Brain microvascular endothelial cell (primary cell): ENCODE data around the gene LRRC27.

Experiments used
- DNase-seq: peaks from one replicate; pipeline ENCODE4 v3.0.0-alpha.2; 2020
- H3K27ac ChIP-seq: fragments of 250-450 bp; sonication (Bioruptor Pico); 2 replicates; pipeline ENCODE4 v1.5.1; 2020; ENCODE audit warnings: mild to moderate bottlenecking, moderate library complexity
- H3K27me3 ChIP-seq: fragments of 250-450 bp; sonication (Bioruptor Pico); replicated peaks from 2 replicates; pipeline ENCODE4 v1.5.1; 2020; ENCODE audit warnings: mild to moderate bottlenecking
- H3K36me3 ChIP-seq: fragments of 250-450 bp; sonication (Bioruptor Pico); replicated peaks from 2 replicates; pipeline ENCODE4 v1.5.1; 2020; ENCODE audit warnings: mild to moderate bottlenecking
- H3K4me3 ChIP-seq: 2 replicates; pipeline ENCODE4 v1.5.1; 2011; ENCODE audit warnings: low read depth, mild to moderate bottlenecking, control low read depth, low read length, moderate library complexity
- CTCF ChIP-seq: IDR thresholded peaks from 2 replicates; pipeline ENCODE4 v1.5.1; 2011; ENCODE audit warnings: low read depth, mild to moderate bottlenecking, moderate library complexity, low read length, control low read depth, inconsistent platforms; ENCODE audit errors: missing control alignments
- in situ Hi-C: cut with HindIII; loops from 2 replicates; pipeline ENCODE4 v1.10.0; 2017; ENCODE audit warnings: low sequenced_read_pairs, low pct_ligation_motif_present

LRRC27 gene

GRCh38 chr10:132309471-132309865 lies 22.5 kb upstream of the LRRC27 start:
- no peaks in the 10 kb centered on the region for H3K27me3 ChIP-seq
- H3K27ac ChIP-seq = no peak overlapping the region
- no peak for DNase-seq
- in situ Hi-C loops = no loop called here
- H3K36me3 ChIP-seq = no peaks in the 10 kb centered on the region
- no peak for TF ChIP-seq CTCF
- no peak overlapping the region for H3K4me3 ChIP-seq

GRCh38 chr10:132309879-132310591 lies 22.0 kb upstream of the LRRC27 start:
- TF ChIP-seq CTCF = no peak
- H3K27ac ChIP-seq = no peak overlapping the region
- no peak overlapping the region for H3K4me3 ChIP-seq
- no peaks in the 10 kb centered on the region for H3K27me3 ChIP-seq
- in situ Hi-C loops = no loop called here
- no peaks in the 10 kb centered on the region for H3K36me3 ChIP-seq
- no peak for DNase-seq

- Histone ChIP-seq H3K36me3 (no peaks in the 10 kb centered on the region), H3K27me3 (no peaks in the 10 kb centered on the region), H3K4me3 (no peak overlapping the region), H3K27ac (no peak overlapping the region)
- no peak for DNase-seq
- TF ChIP-seq CTCF = no peak
- in situ Hi-C loops = no loop called here
Measured at GRCh38 chr10:132310701-132311337, 21.2 kb upstream of the LRRC27 start.

- Histone ChIP-seq H3K27ac (no peak overlapping the region), H3K4me3 (no peak overlapping the region), H3K27me3 (no peaks in the 10 kb centered on the region), H3K36me3 (no peaks in the 10 kb centered on the region)
- no peak for TF ChIP-seq CTCF
- in situ Hi-C loops = no loop called here
- no peak for DNase-seq
Measured at GRCh38 chr10:132311338-132311939, 20.6 kb upstream of the LRRC27 start.

GRCh38 chr10:132313305-132313704 lies 18.7 kb upstream of the LRRC27 start:
- Histone ChIP-seq H3K27ac (no peak overlapping the region), H3K36me3 (no peaks in the 10 kb centered on the region), H3K4me3 (no peak overlapping the region), H3K27me3 (no peaks in the 10 kb centered on the region)
- DNase-seq = no peak
- in situ Hi-C loops = no loop called here
- TF ChIP-seq CTCF = no peak
